Measurements from ENCODE around the gene MPV17. TPM values are rescaled to one million over a fixed set of nuclear protein-coding genes. Genes with fewer than 3 reads are reported as not detected.

MPV17 gene
- total and polyA plus RNA-seq, 2 of the 13 experiments (the other 11 are each of a cell fraction or from before 2014, with no cell fraction given): 48.9 to 129 TPM

DNA sequence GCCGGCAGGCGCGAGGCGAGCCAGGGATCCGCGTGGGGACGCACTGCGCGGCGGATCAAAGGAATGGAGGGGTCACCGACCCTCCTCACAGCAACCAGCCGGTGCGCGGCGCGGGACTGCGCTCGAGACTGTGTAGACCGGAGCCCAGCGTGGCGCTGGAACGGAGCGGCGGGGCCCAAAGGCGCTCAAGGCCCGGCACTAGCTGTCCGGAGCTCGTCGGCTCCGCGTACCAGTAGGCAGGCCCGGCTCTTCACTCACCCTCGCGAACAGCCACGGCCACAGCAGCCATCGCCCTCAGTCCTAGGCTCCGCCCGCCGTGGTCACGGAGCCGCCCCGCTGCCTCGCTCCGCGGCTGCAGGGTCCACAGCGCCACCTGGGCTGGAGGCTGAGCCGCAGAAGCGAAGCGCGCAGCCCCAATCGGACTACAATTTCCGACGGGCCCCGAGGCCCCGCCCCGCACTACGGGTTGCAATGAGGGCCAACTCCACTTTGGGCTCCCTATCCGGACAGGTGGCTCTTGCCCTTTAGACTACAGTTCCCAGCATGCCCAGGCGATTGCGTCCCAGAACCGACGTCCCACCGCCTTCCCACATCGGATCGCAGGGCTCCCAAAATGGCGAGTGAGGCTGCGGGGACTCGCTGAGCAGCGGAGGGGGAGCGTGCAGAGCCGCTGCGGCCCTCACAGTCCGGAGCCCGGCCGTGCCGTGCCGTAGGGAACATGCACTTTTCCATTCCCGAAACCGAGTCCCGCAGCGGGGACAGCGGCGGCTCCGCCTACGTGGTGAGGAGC lies 47.3 kb upstream of the MPV17 start, which contains the start of the genes EIF2B4 and SNX17 (continued):
- TF ChIP-seq, protein P1, sequence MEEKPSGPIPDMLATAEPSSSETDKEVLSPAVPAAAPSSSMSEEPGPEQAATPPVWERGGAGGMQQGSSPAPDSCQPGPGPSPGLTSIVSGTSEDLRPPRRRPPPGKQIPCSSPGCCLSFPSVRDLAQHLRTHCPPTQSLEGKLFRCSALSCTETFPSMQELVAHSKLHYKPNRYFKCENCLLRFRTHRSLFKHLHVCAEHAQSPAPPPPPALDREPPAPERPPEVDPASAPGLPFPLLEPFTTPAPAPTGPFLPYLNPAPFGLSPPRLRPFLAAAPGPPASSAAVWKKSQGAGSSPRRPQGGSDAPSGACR (CRISPR knock-in tag; IDR thresholded peaks at IDR 0.05): peak; percentile 99
- TF ChIP-seq CHD2 (IDR thresholded peaks at IDR 0.05; ENCODE audit: low read depth, low read length): peak; percentile 56; the same call in 1 of the 2 replicates
- TF ChIP-seq, protein P2, sequence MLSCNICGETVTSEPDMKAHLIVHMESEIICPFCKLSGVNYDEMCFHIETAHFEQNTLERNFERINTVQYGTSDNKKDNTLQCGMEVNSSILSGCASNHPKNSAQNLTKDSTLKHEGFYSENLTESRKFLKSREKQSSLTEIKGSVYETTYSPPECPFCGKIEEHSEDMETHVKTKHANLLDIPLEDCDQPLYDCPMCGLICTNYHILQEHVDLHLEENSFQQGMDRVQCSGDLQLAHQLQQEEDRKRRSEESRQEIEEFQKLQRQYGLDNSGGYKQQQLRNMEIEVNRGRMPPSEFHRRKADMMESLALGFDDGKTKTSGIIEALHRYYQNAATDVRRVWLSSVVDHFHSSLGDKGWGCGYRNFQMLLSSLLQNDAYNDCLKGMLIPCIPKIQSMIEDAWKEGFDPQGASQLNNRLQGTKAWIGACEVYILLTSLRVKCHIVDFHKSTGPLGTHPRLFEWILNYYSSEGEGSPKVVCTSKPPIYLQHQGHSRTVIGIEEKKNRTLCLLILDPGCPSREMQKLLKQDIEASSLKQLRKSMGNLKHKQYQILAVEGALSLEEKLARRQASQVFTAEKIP (CRISPR knock-in tag; IDR thresholded peaks at IDR 0.05; ENCODE audit: borderline replicate concordance): no peak
- TF ChIP-seq, protein P3, sequence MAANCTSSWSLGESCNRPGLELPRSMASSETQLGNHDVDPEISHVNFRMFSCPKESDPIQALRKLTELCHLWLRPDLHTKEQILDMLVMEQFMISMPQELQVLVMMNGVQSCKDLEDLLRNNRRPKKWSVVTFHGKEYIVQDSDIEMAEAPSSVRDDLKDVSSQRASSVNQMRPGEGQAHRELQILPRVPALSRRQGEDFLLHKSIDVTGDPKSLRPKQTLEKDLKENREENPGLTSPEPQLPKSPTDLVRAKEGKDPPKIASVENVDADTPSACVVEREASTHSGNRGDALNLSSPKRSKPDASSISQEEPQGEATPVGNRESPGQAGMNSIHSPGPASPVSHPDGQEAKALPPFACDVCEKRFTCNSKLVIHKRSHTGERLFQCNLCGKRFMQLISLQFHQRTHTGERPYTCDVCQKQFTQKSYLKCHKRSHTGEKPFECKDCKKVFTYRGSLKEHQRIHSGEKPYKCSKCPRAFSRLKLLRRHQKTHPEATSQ (CRISPR knock-in tag; IDR thresholded peaks at IDR 0.05; ENCODE audit: borderline replicate concordance): peak; percentile 96
- peak; percentile 98 for TF ChIP-seq ZNF136 (CRISPR knock-in tag; IDR thresholded peaks at IDR 0.05; ENCODE audit: low read depth)
- peak; percentile 33; the same call in 1 of the 2 replicates for TF ChIP-seq ZNF550 (CRISPR knock-in tag; IDR thresholded peaks at IDR 0.05; ENCODE audit: borderline replicate concordance)
- TF ChIP-seq PCBP2 (optimal IDR thresholded peaks at IDR 0.05; ENCODE audit: low read depth, low read length, poor library complexity, severe bottlenecking): no peak
- TF ChIP-seq, protein P4, sequence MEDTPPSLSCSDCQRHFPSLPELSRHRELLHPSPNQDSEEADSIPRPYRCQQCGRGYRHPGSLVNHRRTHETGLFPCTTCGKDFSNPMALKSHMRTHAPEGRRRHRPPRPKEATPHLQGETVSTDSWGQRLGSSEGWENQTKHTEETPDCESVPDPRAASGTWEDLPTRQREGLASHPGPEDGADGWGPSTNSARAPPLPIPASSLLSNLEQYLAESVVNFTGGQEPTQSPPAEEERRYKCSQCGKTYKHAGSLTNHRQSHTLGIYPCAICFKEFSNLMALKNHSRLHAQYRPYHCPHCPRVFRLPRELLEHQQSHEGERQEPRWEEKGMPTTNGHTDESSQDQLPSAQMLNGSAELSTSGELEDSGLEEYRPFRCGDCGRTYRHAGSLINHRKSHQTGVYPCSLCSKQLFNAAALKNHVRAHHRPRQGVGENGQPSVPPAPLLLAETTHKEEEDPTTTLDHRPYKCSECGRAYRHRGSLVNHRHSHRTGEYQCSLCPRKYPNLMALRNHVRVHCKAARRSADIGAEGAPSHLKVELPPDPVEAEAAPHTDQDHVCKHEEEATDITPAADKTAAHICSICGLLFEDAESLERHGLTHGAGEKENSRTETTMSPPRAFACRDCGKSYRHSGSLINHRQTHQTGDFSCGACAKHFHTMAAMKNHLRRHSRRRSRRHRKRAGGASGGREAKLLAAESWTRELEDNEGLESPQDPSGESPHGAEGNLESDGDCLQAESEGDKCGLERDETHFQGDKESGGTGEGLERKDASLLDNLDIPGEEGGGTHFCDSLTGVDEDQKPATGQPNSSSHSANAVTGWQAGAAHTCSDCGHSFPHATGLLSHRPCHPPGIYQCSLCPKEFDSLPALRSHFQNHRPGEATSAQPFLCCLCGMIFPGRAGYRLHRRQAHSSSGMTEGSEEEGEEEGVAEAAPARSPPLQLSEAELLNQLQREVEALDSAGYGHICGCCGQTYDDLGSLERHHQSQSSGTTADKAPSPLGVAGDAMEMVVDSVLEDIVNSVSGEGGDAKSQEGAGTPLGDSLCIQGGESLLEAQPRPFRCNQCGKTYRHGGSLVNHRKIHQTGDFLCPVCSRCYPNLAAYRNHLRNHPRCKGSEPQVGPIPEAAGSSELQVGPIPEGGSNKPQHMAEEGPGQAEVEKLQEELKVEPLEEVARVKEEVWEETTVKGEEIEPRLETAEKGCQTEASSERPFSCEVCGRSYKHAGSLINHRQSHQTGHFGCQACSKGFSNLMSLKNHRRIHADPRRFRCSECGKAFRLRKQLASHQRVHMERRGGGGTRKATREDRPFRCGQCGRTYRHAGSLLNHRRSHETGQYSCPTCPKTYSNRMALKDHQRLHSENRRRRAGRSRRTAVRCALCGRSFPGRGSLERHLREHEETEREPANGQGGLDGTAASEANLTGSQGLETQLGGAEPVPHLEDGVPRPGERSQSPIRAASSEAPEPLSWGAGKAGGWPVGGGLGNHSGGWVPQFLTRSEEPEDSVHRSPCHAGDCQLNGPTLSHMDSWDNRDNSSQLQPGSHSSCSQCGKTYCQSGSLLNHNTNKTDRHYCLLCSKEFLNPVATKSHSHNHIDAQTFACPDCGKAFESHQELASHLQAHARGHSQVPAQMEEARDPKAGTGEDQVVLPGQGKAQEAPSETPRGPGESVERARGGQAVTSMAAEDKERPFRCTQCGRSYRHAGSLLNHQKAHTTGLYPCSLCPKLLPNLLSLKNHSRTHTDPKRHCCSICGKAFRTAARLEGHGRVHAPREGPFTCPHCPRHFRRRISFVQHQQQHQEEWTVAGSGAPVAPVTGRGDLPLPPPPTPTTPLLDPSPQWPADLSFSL (CRISPR knock-in tag; IDR thresholded peaks at IDR 0.05): no peak
- TF ChIP-seq, protein P5, sequence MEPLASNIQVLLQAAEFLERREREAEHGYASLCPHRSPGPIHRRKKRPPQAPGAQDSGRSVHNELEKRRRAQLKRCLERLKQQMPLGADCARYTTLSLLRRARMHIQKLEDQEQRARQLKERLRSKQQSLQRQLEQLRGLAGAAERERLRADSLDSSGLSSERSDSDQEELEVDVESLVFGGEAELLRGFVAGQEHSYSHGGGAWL (CRISPR knock-in tag; IDR thresholded peaks at IDR 0.05): peak; percentile 80
- TF ChIP-seq HOXD1 (CRISPR knock-in tag; IDR thresholded peaks at IDR 0.05): peak; percentile 90; the same call in 1 of the 2 replicates
- TF ChIP-seq MYC (CRISPR knock-in tag; IDR thresholded peaks at IDR 0.05; ENCODE audit: borderline replicate concordance): peak; percentile 98
- TF ChIP-seq ZNF350 (CRISPR knock-in tag; IDR thresholded peaks at IDR 0.05; ENCODE audit: borderline replicate concordance, low read depth): peak; percentile 100

Data from HepG2 (cell line).